HG02610 (cell line): Measurements from ENCODE around the gene GC.
"Not testable (repeated sequence)": the region's sequence is repeated elsewhere in the genome, so short reads cannot be mapped to it uniquely, and the experiment has no call there.

Experiments used
- ATAC-seq: cut with Tn5 transposase; IDR thresholded peaks from one replicate; pipeline ENCODE4 v1.9.1; 2021; ENCODE audit warnings: mild to moderate bottlenecking, moderate library complexity; ENCODE audit not compliant: unreplicated experiment

Gene GC

DNA sequence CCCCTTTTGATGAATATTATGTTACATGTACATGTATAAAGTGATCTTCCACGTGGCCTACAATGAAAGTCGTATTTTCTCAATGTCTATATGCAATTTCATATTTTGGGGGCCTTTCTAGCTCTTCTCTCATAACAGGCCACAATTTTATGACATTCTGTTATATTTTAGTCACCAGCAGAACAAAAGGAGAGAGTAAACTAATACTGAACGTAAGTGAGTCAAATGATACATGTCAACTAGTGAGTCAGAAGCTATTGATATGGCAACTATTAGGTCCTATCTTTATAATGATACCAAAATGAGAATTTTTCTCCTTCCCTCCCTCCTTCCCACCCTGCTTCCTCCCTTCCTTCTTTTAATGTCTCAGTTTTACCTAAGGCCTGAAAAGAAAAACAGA lies 14.4 kb downstream of the GC start:
- ATAC-seq = no peak

GRCh38 chr4:71768123-71768522 lies 15.8 kb downstream of the GC start:
- no peak for ATAC-seq

GRCh38 chr4:71765821-71766383 lies 18.0 kb downstream of the GC start:
- no peak for ATAC-seq

DNA sequence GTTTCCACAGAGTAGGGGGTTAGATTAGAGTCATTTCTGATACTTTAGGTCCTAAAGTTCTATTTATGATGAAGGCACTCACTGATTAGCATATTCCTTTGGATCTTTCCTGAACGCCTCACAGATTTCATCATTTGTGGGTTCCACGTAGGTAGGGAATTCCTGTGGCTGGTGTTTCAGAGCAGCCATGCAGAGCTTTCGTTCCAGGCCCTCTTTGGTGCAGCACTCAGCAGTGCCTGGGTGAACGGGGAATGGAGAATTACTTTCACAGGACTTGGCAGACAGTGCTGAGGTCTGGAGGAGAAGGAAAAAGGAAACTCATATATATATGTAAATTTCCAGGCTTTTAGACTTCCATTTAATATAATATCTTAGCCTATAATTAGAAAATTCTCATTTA lies 18.5 kb downstream of the GC start:
- no peak for ATAC-seq

GRCh38 chr4:71752383-71753042 lies 31.4 kb downstream of the GC start:
- no peak for ATAC-seq

- no peak for ATAC-seq
Measured at GRCh38 chr4:71749008-71749594, 34.8 kb downstream of the GC start.

GRCh38 chr4:71746379-71746778 lies 37.5 kb downstream of the GC start:
- no peak for ATAC-seq

- not testable (repeated sequence) for ATAC-seq
Measured at GRCh38 chr4:71738782-71739181, 45.1 kb downstream of the GC start.

DNA sequence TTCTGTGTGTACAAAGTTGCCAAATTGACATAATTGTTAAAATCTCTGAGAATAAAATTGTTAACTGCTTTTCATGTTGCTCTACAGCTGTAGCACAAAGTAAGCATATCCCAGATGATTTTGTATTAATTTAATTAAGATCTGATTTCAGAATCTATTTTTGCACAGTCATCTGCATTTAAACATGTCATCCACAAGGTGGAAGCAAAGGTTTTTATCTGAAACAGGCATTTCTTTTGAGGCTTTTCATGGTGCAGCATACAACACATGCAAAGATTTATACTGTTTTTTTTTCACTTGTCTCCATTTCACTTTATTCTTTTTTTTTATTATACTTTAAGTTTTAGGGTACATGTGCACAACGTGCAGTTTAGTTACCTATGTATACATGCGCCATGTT lies 51.2 kb downstream of the GC start:
- ATAC-seq = no peak

DNA sequence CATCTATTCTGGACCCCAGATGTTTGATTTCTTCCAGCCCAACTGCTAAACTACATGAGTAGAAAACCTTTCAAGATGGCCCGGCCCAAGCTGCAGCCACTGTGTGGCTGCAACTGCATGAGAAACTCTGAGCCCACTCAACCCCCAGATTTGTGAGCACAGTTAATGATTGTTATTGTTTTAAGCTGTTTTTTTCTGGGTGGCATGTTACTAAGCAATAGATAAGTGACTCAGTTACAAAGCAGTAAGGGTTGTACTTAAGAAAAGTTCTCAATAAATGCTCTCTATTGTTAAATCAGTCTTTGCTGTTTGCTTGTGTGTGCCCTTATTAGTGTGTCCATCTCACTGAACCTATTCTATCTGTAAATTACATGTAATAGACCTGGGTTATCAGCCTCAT lies 51.8 kb downstream of the GC start:
- ATAC-seq = no peak

GRCh38 chr4:71729856-71730255 lies 54.0 kb downstream of the GC start:
- ATAC-seq = no peak

DNA sequence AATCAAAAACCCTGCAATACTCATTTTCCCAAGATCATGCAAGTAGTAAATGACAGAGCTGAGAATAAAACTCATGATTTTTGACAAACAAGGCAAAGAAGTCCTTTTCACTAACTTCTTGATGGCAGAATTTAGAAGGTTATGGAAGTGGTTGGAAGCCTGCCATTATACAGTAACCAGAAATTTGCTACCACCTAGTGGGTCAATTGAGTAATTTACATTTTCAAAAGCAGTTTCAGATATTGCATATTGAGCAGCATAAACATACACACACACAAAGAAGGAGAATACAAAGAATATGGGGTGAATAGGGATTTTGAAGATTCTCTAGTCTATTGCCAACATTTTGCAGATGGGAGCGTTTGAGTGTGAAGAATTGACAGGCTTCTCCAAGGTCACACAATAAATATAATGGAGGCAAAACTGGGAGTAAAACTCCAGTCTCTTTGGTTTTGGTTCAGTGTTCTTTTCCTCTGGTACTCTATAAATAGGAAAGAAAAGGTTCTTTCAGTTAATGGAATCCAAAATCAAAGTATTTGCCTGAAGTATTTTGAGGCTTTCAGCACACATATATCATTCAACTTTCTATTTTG lies 70.2 kb downstream of the GC start:
- ATAC-seq = peak; percentile 71

- ATAC-seq = no peak
Measured at GRCh38 chr4:71711985-71712348, 71.9 kb downstream of the GC start.

DNA sequence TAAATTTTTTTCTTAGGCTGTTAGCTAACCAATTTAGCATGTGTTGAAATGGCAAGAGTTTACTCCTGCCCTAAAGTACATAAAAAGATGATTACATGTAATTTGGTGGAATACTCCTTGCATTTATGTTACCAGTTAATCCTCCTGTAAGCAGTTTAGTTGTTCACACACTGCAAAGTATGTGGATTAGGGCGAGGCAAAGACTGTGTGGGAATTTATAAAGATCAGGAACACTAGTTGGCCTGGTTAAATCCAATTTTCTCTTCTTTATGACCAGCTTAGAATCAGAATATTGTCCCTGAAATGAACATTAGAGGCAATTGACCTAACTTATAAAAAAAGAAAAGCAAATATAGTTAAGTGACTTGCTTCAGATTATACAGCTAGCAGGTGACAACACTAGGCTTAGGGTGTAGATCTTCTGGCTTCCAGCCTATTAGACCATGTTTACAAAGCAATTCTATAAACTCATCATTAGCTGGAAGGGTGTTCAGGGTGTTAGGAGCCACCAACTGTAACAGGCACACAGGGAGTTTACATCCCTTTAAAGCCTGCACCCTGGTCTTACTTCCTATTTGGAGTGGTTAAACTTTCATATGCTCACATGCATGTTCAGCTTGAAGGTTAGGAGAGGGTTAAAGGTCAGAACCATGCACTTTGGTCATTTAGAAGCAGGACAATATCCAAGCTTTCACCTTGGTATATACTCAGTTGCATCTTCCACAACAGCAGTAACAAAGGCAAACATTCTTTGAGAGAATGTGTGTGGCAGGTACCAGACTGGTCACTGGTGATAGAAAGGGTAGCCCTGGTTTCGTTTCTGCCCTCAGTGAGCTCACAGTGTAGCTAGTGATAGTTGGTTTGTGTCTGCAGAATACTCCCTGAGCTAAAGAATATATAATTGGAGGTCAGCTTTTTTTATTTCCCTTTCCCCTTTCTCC lies 72.6 kb downstream of the GC start:
- ATAC-seq = no peak

GRCh38 chr4:71709961-71710360 lies 73.9 kb downstream of the GC start:
- no peak for ATAC-seq

DNA sequence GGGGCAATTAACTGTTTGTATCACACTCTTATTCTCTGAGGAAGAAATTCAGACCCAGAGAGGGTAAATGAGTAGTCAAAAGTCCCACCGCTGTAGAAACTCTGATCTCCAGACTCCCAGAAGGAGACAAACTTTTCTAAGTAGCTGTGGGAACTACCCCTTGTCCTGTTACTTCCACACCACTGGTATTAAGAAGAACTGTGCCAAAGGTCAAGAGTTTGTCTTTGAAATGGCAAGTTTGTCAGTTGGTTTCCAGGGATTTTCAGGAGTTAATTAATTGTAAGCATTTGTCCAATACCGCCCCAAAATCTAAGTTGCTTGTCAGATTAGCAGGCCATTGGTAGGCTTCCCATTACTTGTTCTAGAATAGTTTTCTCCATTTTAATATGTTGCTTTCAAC lies 85.7 kb downstream of the GC start:
- ATAC-seq = no peak

DNA sequence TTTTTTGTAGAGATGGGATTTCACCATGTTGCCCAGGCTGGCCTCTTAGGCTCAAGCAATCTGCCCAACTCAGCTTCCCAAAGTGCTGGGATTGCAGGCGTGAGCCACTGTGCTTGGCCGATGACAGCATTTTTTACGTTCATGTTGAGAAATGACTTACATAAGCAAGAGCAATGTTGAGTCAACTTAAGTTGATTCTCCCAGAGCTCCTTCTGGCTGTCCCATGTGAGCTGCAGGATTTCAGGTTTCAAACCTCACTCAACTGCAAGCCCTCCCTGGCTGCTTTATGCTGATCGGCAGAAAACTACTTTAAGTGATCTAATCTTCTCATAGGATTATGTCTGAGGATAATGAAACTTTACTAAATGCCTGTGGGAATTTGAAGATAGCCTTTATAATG lies 86.8 kb downstream of the GC start:
- ATAC-seq = no peak

DNA sequence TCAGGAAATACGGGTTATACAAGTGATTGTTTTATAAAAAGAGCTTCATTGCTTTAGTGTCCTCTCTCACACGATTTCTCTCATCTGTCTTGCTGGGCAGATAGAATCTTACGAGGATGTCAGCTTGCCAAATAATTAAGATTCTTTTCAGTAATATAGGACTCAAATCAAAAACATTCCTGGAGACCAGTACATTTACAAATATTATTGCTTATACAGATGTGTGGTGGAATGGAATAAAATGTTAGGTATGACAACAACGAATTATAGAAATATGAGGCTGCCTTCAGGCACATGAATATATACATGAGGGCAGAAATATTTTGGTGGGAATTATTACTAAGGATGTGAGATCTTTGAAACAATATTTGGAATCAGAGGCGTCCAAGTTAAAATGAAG lies 88.9 kb downstream of the GC start:
- ATAC-seq = no peak

DNA sequence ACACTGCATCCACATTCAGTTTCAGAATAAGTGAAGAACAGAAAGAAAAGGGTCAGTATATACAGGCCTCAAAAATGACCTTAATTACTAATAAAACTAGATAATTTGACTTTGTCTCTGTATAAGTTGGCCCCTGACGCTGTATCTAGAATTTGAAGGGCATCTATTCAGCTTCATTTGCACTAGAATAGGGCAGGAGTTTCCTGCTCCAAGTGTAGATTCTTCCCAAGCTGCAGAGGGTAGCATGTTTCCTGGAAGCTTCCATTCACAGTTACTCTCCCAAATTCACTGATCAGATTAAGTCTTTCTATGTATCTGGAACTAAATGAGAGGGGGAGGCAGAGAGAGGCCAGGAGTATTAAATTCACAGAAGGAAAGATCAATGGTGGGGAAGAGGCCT lies 90.9 kb downstream of the GC start:
- ATAC-seq = no peak

GRCh38 chr4:71692198-71692597 lies 91.7 kb downstream of the GC start:
- no peak for ATAC-seq
